ENCODE measurements around the gene TNNI2. TPM values are rescaled to one million over a fixed set of nuclear protein-coding genes. Genes with fewer than 3 reads are reported as not detected.

TNNI2 gene
- total and polyA plus RNA-seq, 2 donors (not counting 1 experiment from before 2014, with no cell fraction given): 2.9 to 12.9 TPM

DNA sequence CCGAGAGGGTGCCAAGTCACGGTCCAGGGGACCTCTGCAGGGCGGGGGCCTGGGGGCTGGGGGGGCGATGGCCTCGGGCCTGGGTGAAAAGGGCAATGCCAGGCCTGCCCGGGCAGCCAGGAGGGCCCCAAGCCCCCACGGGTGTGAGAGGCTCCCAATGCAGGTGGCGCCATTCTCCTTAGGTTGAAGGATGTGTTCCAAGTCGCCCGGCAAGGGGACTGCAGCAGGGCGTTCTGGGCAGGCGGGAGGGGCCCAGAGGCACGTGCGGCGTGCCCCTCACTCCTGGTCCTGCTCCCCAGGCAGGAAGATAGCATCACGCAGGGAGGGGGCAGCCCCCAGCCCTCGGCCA lies 730 bp upstream of the TNNI2 start:
- whole genome bisulfite sequencing (ENCODE audit: insufficient coverage): 53% methylated on average over 17 of the region's 17 CpGs
- no peak for ATAC-seq (ENCODE audit: low read depth)
- Histone ChIP-seq H3K4me2 (replicated peaks; ENCODE audit: low read depth, low read length, poor library complexity, severe bottlenecking) (peak overlapping the region; percentile 77), H3K4me1 (ENCODE audit: control insufficient read depth in 2 of 2, insufficient read depth in 2 of 2, low read length in 2 of 2) (peaks cover 41 to 46% of the 10 kb centered on the region in 2 donors), H2AFZ (ENCODE audit: insufficient read depth, low read depth, low read length, poor library complexity, severe bottlenecking) (peak overlapping the region; percentile 42), H3K79me2 (ENCODE audit: control insufficient read depth, insufficient read depth, low read length) (peaks cover 31% of the 10 kb centered on the region), H3K27me3 (replicated peaks in 1 of 4; ENCODE audit: control extremely low read depth in 1 of 4, control insufficient read depth in 3 of 4, insufficient read depth in 4 of 4, low read length in 3 of 4) (peaks cover 0 to 13% (median 2%) of the 10 kb centered on the region in 4 experiments), H3K36me3 (replicated peaks in 1 of 2; ENCODE audit: control extremely low read depth in 1 of 2, control insufficient read depth in 1 of 2, extremely low read depth in 1 of 2, insufficient read depth in 2 of 2, low read length in 1 of 2) (peaks cover 0 to 4% of the 10 kb centered on the region in 2 experiments), H3K4me3 (ENCODE audit: control extremely low read depth in 1 of 5, extremely low read depth in 1 of 5, insufficient read depth in 1 of 5, low read depth in 2 of 5, low read length in 4 of 5) (peak overlapping the region in 1 of 5 experiments; percentile 5), H3K9me3 (ENCODE audit: control extremely low read depth in 1 of 3, control insufficient read depth in 2 of 3, insufficient read depth in 1 of 3, low read length in 2 of 3) (no peaks in the 10 kb centered on the region), H4K20me1 (ENCODE audit: control insufficient read depth, insufficient read depth, low read length, poor library complexity, severe bottlenecking) (no peaks in the 10 kb centered on the region), H3K9ac (ENCODE audit: low read length) (no peak overlapping the region), H3K27ac (ENCODE audit: low read length in 2 of 2) (peak overlapping the region; percentile 22 to 68)
- Mint-ChIP-seq H3K27me3 (no peaks in the 10 kb centered on the region), H3K4me3 (peak overlapping the region; percentile 56), H3K4me1 (peaks cover 27% of the 10 kb centered on the region), H3K27ac (peak overlapping the region; percentile 78), H3K9me3 (ENCODE audit: insufficient read depth) (no peaks in the 10 kb centered on the region)
- TF ChIP-seq, protein P1, sequence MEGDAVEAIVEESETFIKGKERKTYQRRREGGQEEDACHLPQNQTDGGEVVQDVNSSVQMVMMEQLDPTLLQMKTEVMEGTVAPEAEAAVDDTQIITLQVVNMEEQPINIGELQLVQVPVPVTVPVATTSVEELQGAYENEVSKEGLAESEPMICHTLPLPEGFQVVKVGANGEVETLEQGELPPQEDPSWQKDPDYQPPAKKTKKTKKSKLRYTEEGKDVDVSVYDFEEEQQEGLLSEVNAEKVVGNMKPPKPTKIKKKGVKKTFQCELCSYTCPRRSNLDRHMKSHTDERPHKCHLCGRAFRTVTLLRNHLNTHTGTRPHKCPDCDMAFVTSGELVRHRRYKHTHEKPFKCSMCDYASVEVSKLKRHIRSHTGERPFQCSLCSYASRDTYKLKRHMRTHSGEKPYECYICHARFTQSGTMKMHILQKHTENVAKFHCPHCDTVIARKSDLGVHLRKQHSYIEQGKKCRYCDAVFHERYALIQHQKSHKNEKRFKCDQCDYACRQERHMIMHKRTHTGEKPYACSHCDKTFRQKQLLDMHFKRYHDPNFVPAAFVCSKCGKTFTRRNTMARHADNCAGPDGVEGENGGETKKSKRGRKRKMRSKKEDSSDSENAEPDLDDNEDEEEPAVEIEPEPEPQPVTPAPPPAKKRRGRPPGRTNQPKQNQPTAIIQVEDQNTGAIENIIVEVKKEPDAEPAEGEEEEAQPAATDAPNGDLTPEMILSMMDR (IDR thresholded peaks at IDR 0.05): no peak
- TF ChIP-seq EZH2 (IDR thresholded peaks at IDR 0.05; ENCODE audit: borderline replicate concordance, insufficient read depth, low read depth, low read length, poor library complexity, severe bottlenecking): no peak
- POLR2A ChIA-PET: interaction anchor here (2.0 to 2.1 kb wide), 2 partner anchors 16 to 44 kb away, joined by 9 to 18 read pairs; partner anchors contain the start of gene LSP1
- intact Hi-C loops (cut with micrococcal nuclease): no loop called here
- no peak for DNase-seq
- CTCF ChIA-PET: interaction anchor here (0.7 to 4.0 kb wide), 8 partner anchors 8 to 314 kb away, joined by 3 to 30 read pairs (median 8); partner anchors contain the start of gene LSP1

DNA sequence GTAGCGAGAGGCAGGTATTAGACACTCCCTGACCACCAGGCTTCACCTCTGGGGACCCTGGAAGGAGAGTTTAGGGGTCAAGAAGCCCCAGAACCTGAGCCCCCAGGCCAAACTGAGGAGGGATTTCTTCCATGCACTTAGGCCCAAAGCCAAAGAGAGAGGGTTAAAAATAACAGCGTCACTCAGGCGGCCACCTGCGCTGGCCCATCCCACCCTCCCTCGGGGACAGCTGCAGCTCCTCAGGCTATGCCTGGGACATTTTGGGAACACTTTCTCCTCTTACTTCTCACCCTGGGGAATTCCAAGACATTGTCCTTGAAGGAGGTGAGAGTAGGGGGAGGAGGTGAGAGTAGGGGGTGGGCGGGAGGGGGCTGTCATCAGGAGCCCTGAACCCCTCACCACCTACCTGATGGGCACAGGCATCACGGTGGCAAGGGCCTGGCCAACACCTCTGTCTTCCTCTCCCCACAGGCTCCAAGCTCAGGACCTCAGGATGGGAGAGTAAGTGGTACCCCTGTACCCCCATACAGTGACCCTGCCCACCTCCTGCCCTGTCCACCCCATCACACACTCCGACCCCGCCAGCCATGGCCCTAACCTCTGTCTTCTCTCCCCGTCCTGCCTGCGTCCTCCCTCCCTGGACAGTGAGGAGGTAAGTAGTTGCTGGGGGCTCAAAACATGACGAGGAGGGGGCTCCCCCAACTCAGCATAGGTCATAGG lies 583 bp downstream of the TNNI2 start:
- ATAC-seq (ENCODE audit: low read depth): no peak
- H3K4me3 Mint-ChIP-seq: peak overlapping the region; percentile 79

More for the DNA sequence above, 583 bp downstream of the TNNI2 start:
- intact Hi-C loops (cut with micrococcal nuclease): no loop called here
- Histone ChIP-seq H3K27ac (ENCODE audit: low read length in 2 of 2) (peak overlapping the region; percentile 79 to 83), H3K9me3 (ENCODE audit: control extremely low read depth in 1 of 3, control insufficient read depth in 2 of 3, insufficient read depth in 1 of 3, low read length in 2 of 3) (no peaks in the 10 kb centered on the region), H3K27me3 (replicated peaks in 1 of 4; ENCODE audit: control extremely low read depth in 1 of 4, control insufficient read depth in 3 of 4, insufficient read depth in 4 of 4, low read length in 3 of 4) (peaks cover 0 to 5% (median 0%) of the 10 kb centered on the region in 4 experiments), H3K4me3 (ENCODE audit: control extremely low read depth in 1 of 5, extremely low read depth in 1 of 5, insufficient read depth in 1 of 5, low read depth in 2 of 5, low read length in 4 of 5) (peak overlapping the region in 4 of 5 experiments; percentile 12 to 57 (median 44)), H3K9ac (ENCODE audit: low read length) (peak overlapping the region; percentile 55), H2AFZ (ENCODE audit: insufficient read depth, low read depth, low read length, poor library complexity, severe bottlenecking) (peak overlapping the region; percentile 27), H4K20me1 (ENCODE audit: control insufficient read depth, insufficient read depth, low read length, poor library complexity, severe bottlenecking) (no peaks in the 10 kb centered on the region), H3K79me2 (ENCODE audit: control insufficient read depth, insufficient read depth, low read length) (peaks cover 37% of the 10 kb centered on the region), H3K4me1 (ENCODE audit: control insufficient read depth in 2 of 2, insufficient read depth in 2 of 2, low read length in 2 of 2) (peaks cover 50 to 55% of the 10 kb centered on the region in 2 donors), H3K36me3 (replicated peaks in 1 of 2; ENCODE audit: control extremely low read depth in 1 of 2, control insufficient read depth in 1 of 2, extremely low read depth in 1 of 2, insufficient read depth in 2 of 2, low read length in 1 of 2) (peaks cover 0 to 4% of the 10 kb centered on the region in 2 experiments), H3K4me2 (replicated peaks; ENCODE audit: low read depth, low read length, poor library complexity, severe bottlenecking) (peak overlapping the region; percentile 78)
- no peaks in the 10 kb centered on the region for H3K9me3 Mint-ChIP-seq (ENCODE audit: insufficient read depth)
- TF ChIP-seq, protein P1 (IDR thresholded peaks at IDR 0.05): no peak
- no peak for TF ChIP-seq EZH2 (IDR thresholded peaks at IDR 0.05; ENCODE audit: borderline replicate concordance, insufficient read depth, low read depth, low read length, poor library complexity, severe bottlenecking)
- ChIA-PET POLR2A (interaction anchor here (0.6 to 2.1 kb wide), 6 partner anchors 8 to 290 kb away, joined by 3 to 18 read pairs (median 8); partner anchors contain the start of gene LSP1), CTCF (interaction anchor here (0.6 to 4.0 kb wide), 10 partner anchors 9 to 313 kb away, joined by 3 to 30 read pairs (median 8); partner anchors contain the start of gene LSP1)
- peak; percentile 21 for DNase-seq
- WGBS (ENCODE audit: insufficient coverage): 0% methylated on average over 1 of the region's 12 CpGs
- H3K4me1 Mint-ChIP-seq: peaks cover 41% of the 10 kb centered on the region
- H3K27ac Mint-ChIP-seq: peak overlapping the region; percentile 92
- no peaks in the 10 kb centered on the region for H3K27me3 Mint-ChIP-seq
